GM18505 (cell line): ENCODE measurements around the gene CDC42EP5.

Experiments
- ATAC-seq: cut with Tn5 transposase; IDR thresholded peaks from one replicate; pipeline ENCODE4 v1.9.1; 2021; ENCODE audit not compliant: unreplicated experiment
- POLR2A ChIP-seq: IDR thresholded peaks from 4 replicates; pipeline ENCODE4 v1.6.1; 2011; ENCODE audit warnings: borderline replicate concordance; ENCODE audit not compliant: insufficient read depth, insufficient read length; ENCODE audit errors: extremely low read depth

Gene CDC42EP5

GRCh38 chr19:54426291-54426931 is 46.7 kb downstream of the CDC42EP5 start:
- no peak for TF ChIP-seq POLR2A
- no peak for ATAC-seq

GRCh38 chr19:54425382-54425723 is 47.7 kb downstream of the CDC42EP5 start:
- no peak for TF ChIP-seq POLR2A
- ATAC-seq, result no peak

- TF ChIP-seq POLR2A, result no peak
- no peak for ATAC-seq
These were observed 48.3 kb downstream of the CDC42EP5 start for GRCh38 chr19:54424660-54425381.

- TF ChIP-seq POLR2A, result no peak
- ATAC-seq, result no peak
These were observed 48.9 kb downstream of the CDC42EP5 start for GRCh38 chr19:54424201-54424600.

- no peak for ATAC-seq
- no peak for TF ChIP-seq POLR2A
These were observed 51.0 kb downstream of the CDC42EP5 start for GRCh38 chr19:54422136-54422535.

- TF ChIP-seq POLR2A, result no peak
These were observed 51.6 kb downstream of the CDC42EP5 start for GRCh38 chr19:54421521-54421920.

GRCh38 chr19:54421169-54421516 is 52.0 kb downstream of the CDC42EP5 start:
- no peak for ATAC-seq
- no peak for TF ChIP-seq POLR2A

More at GRCh38 chr19:54421521-54421920, 51.6 kb downstream of the CDC42EP5 start:
- ATAC-seq, result no peak

GRCh38 chr19:54420383-54421168 is 52.5 kb downstream of the CDC42EP5 start:
- no peak for TF ChIP-seq POLR2A
- no peak for ATAC-seq

GRCh38 chr19:54420068-54420382 is 53.1 kb downstream of the CDC42EP5 start:
- TF ChIP-seq POLR2A, result no peak
- ATAC-seq, result no peak

GRCh38 chr19:54418930-54419800 is 53.9 kb downstream of the CDC42EP5 start:
- TF ChIP-seq POLR2A, result no peak
- no peak for ATAC-seq

GRCh38 chr19:54418030-54418929 is 54.8 kb downstream of the CDC42EP5 start:
- no peak for ATAC-seq
- TF ChIP-seq POLR2A, result no peak
